GM23338 (cell line): Measurements from ENCODE around the gene SETBP1. TPM values are rescaled to one million over a fixed set of nuclear protein-coding genes. Genes with fewer than 3 reads are reported as not detected.

Source experiments
- ATAC-seq: fragments of 200-7000 bp; cut with Tn5 transposase; 3 replicates; pipeline ENCODE4 v1.9.1; 2020
- DNase-seq: peaks from one replicate; pipeline ENCODE4 v3.0.0-alpha.2; 2015; ENCODE audit warnings: low spot score
- H2AFZ ChIP-seq: fragments of 200-600 bp; sonication (generic); 2 replicates; pipeline ENCODE4 v1.8.0; 2016; ENCODE audit warnings: antibody characterized with exemption, mild to moderate bottlenecking, moderate library complexity
- H3F3A ChIP-seq: fragments of 200-600 bp; sonication (generic); replicated peaks from 2 replicates; pipeline ENCODE4 v1.8.0; 2017; ENCODE audit warnings: antibody characterized with exemption, mixed run types, low read depth
- H3K27ac ChIP-seq: fragments of 200-600 bp; sonication (generic); 2 replicates; pipeline ENCODE4 v1.6.1; 2016; ENCODE audit warnings: low read depth
- H3K27me3 ChIP-seq: fragments of 200-600 bp; sonication (generic); 2 replicates; pipeline ENCODE4 v1.8.0; 2016; ENCODE audit warnings: mild to moderate bottlenecking, mixed run types, moderate library complexity; ENCODE audit not compliant: insufficient read depth
- H3K36me3 ChIP-seq: fragments of 200-600 bp; sonication (generic); 2 replicates; pipeline ENCODE4 v1.8.0; 2016; ENCODE audit warnings: mild to moderate bottlenecking; ENCODE audit not compliant: insufficient read depth
- H3K4me1 ChIP-seq: fragments of 200-600 bp; sonication (generic); 2 replicates; pipeline ENCODE4 v1.8.0; 2016; ENCODE audit warnings: mild to moderate bottlenecking, moderate library complexity; ENCODE audit not compliant: insufficient read depth
- H3K4me2 ChIP-seq: fragments of 200-600 bp; sonication (generic); 2 replicates; pipeline ENCODE4 v1.7.1; 2017; ENCODE audit warnings: mixed run types
- H3K4me3 ChIP-seq: fragments of 200-600 bp; sonication (generic); 2 replicates; pipeline ENCODE4 v1.6.1; 2016; ENCODE audit warnings: mixed run types
- H3K79me2 ChIP-seq: fragments of 200-600 bp; sonication (generic); replicated peaks from 2 replicates; pipeline ENCODE4 v1.8.0; 2017; ENCODE audit warnings: mild to moderate bottlenecking; ENCODE audit not compliant: insufficient read depth
- H3K9me2 ChIP-seq: fragments of 200-600 bp; sonication (generic); 2 replicates; pipeline ENCODE4 v1.8.0; 2017; ENCODE audit not compliant: insufficient read depth
- H4K20me1 ChIP-seq: fragments of 200-600 bp; sonication (generic); replicated peaks from 2 replicates; pipeline ENCODE4 v1.8.0; 2017; ENCODE audit warnings: mild to moderate bottlenecking; ENCODE audit not compliant: insufficient read depth
- H3K27ac Mint-ChIP-seq: 2 replicates; pipeline ENCODE4 v1.8.0; 2020; ENCODE audit warnings: inconsistent platforms, mild to moderate bottlenecking, moderate library complexity, mixed read lengths
- H3K27me3 Mint-ChIP-seq: 3 replicates; pipeline ENCODE4 v1.8.0; 2022; ENCODE audit warnings: low read depth, mild to moderate bottlenecking, moderate library complexity, mixed read lengths, inconsistent platforms; ENCODE audit not compliant: insufficient read depth, poor library complexity
- H3K36me3 Mint-ChIP-seq: 3 replicates; pipeline ENCODE4 v1.8.0; 2021; ENCODE audit warnings: low read depth, mild to moderate bottlenecking, inconsistent platforms, moderate library complexity, mixed read lengths
- H3K4me1 Mint-ChIP-seq: 3 replicates; pipeline ENCODE4 v1.8.0; 2020; ENCODE audit warnings: mild to moderate bottlenecking, inconsistent platforms, mixed read lengths
- H3K4me3 Mint-ChIP-seq: 3 replicates; pipeline ENCODE4 v1.8.0; 2021; ENCODE audit warnings: moderate library complexity, mild to moderate bottlenecking, inconsistent platforms, mixed read lengths
- H3K9me3 Mint-ChIP-seq: 3 replicates; pipeline ENCODE4 v1.8.0; 2020; ENCODE audit warnings: moderate library complexity, mild to moderate bottlenecking, inconsistent platforms, mixed read lengths
- CREB1 ChIP-seq: fragments of 250-450 bp; sonication (Bioruptor Pico); IDR thresholded peaks from 2 replicates; pipeline ENCODE4 v1.5.0; 2020; ENCODE audit warnings: low read depth, mild to moderate bottlenecking, moderate library complexity
- CTCF ChIP-seq, 2 experiments: fragments of 200-600 bp in 1 of 2; sonication (generic) in 1 of 2; conservative IDR thresholded peaks; 2 replicates each; pipeline versions ENCODE4 v1.5.1 to v1.6.1; 2016 to 2017; ENCODE audit warnings: antibody characterized with exemption in 2 of 2, low read depth in 2 of 2, mild to moderate bottlenecking in 2 of 2, moderate library complexity in 1 of 2
- ETS1 ChIP-seq: IDR thresholded peaks from 2 replicates; pipeline ENCODE4 v1.6.1; 2016; ENCODE audit warnings: antibody characterized with exemption
- EZH2 ChIP-seq: fragments of 200-600 bp; sonication (generic); IDR thresholded peaks from one replicate; pipeline ENCODE4 v1.8.0; 2017; ENCODE audit warnings: antibody characterized with exemption, mild to moderate bottlenecking, low read depth; ENCODE audit not compliant: unreplicated experiment
- EZH2phosphoT487 ChIP-seq: fragments of 200-600 bp; sonication (generic); IDR thresholded peaks from one replicate; pipeline ENCODE4 v1.8.1; 2018; ENCODE audit warnings: antibody characterized with exemption; ENCODE audit not compliant: unreplicated experiment
- JUNB ChIP-seq: IDR thresholded peaks from one replicate; pipeline ENCODE4 v1.6.1; 2016; ENCODE audit warnings: antibody characterized with exemption; ENCODE audit not compliant: unreplicated experiment
- NANOG ChIP-seq: IDR thresholded peaks from 2 replicates; pipeline ENCODE4 v1.6.1; 2016; ENCODE audit warnings: antibody characterized with exemption, borderline replicate concordance
- POLR2AphosphoS5 ChIP-seq: IDR thresholded peaks from 2 replicates; pipeline ENCODE4 v1.6.1; 2016; ENCODE audit warnings: antibody characterized with exemption, low read depth
- REST ChIP-seq: IDR thresholded peaks from one replicate; pipeline ENCODE4 v1.6.1; 2018; ENCODE audit warnings: antibody characterized with exemption; ENCODE audit not compliant: unreplicated experiment
- STAT1 ChIP-seq: IDR thresholded peaks from one replicate; pipeline ENCODE4 v1.6.1; 2016; ENCODE audit warnings: antibody characterized with exemption; ENCODE audit not compliant: unreplicated experiment
- ZNF114 ChIP-seq: fragments of 250-450 bp; sonication (Bioruptor Pico); IDR thresholded peaks from 2 replicates; pipeline ENCODE4 v1.5.0; 2020; ENCODE audit warnings: mild to moderate bottlenecking, moderate library complexity
- ZNF331 ChIP-seq: fragments of 250-450 bp; sonication (Bioruptor Pico); IDR thresholded peaks from 2 replicates; pipeline ENCODE4 v1.5.0; 2020; ENCODE audit warnings: low read depth, mild to moderate bottlenecking, moderate library complexity
- ZNF462 ChIP-seq: fragments of 250-450 bp; sonication (Bioruptor Pico); IDR thresholded peaks from 2 replicates; pipeline ENCODE4 v1.5.0; 2020; ENCODE audit warnings: mild to moderate bottlenecking, moderate library complexity
- polyA plus RNA-seq: library from polyadenylated mRNA; unstranded; fragments of >200 nt; fragmentation: Nextera tagmentation; extraction: Ambion mirVana; gene quantifications from 2 replicates; pipeline ENCODE4 v1.2.1, GENCODE V29; 2016
- total RNA-seq: library from RNA; depleted of rRNA; stranded (reverse); fragments of >200 nt; shearing (Covaris generic); gene quantifications from 2 replicates; pipeline ENCODE4 v1.2.3, GENCODE V29; 2014

The SETBP1 gene
- total and polyA plus RNA-seq, 2 experiments from 2014 or later: 1.6 to 5.5 TPM

- Mint-ChIP-seq H3K4me1 (no peaks in the 10 kb centered on the region), H3K9me3 (peaks cover 11% of the 10 kb centered on the region), H3K4me3 (no peak overlapping the region), H3K36me3 (peaks cover 9% of the 10 kb centered on the region; the same call in 2 of the 3 replicates), H3K27ac (no peak overlapping the region), H3K27me3 (no peaks in the 10 kb centered on the region)
- H3K9me2 ChIP-seq: no peaks in the 10 kb centered on the region
- H2AFZ ChIP-seq: no peak overlapping the region
- H3K4me1 ChIP-seq: no peaks in the 10 kb centered on the region
- no peak overlapping the region for H3K4me2 ChIP-seq
- H3K4me3 ChIP-seq: no peak overlapping the region
- no peaks in the 10 kb centered on the region for H4K20me1 ChIP-seq
- TF ChIP-seq JUNB (no peak), CTCF (conservative IDR thresholded peaks at IDR 0.05; ENCODE audit: low read depth in 2 of 2) (no peak), ZNF462 (CRISPR knock-in tag) (no peak), ZNF331 (CRISPR knock-in tag) (no peak), ETS1 (no peak), CREB1 (no peak), NANOG (no peak), EZH2phosphoT487 (no peak), POLR2AphosphoS5 (no peak), STAT1 (no peak), REST (no peak), ZNF114 (CRISPR knock-in tag) (no peak), EZH2 (no peak)
- no peaks in the 10 kb centered on the region for H3F3A ChIP-seq
- H3K36me3 ChIP-seq: no peaks in the 10 kb centered on the region
- DNase-seq (no peak), ATAC-seq (no peak)
- H3K27ac ChIP-seq: no peak overlapping the region
- H3K27me3 ChIP-seq: no peaks in the 10 kb centered on the region
- H3K79me2 ChIP-seq: no peaks in the 10 kb centered on the region
Measured at GRCh38 chr18:44988821-44989587, 308.3 kb downstream of the SETBP1 start.
